Stimulated activated CD8-positive, alpha-beta memory T cell treated with anti-CD3 and anti-CD28 coated beads, Interleukin-4, amount 100 ng/mL, for 48 hours (primary cell): ENCODE results near the gene BACE2.

Experiments used
- DNase-seq: peaks from one replicate; pipeline ENCODE4 v3.0.0-alpha.2; 2020

BACE2 gene

DNA sequence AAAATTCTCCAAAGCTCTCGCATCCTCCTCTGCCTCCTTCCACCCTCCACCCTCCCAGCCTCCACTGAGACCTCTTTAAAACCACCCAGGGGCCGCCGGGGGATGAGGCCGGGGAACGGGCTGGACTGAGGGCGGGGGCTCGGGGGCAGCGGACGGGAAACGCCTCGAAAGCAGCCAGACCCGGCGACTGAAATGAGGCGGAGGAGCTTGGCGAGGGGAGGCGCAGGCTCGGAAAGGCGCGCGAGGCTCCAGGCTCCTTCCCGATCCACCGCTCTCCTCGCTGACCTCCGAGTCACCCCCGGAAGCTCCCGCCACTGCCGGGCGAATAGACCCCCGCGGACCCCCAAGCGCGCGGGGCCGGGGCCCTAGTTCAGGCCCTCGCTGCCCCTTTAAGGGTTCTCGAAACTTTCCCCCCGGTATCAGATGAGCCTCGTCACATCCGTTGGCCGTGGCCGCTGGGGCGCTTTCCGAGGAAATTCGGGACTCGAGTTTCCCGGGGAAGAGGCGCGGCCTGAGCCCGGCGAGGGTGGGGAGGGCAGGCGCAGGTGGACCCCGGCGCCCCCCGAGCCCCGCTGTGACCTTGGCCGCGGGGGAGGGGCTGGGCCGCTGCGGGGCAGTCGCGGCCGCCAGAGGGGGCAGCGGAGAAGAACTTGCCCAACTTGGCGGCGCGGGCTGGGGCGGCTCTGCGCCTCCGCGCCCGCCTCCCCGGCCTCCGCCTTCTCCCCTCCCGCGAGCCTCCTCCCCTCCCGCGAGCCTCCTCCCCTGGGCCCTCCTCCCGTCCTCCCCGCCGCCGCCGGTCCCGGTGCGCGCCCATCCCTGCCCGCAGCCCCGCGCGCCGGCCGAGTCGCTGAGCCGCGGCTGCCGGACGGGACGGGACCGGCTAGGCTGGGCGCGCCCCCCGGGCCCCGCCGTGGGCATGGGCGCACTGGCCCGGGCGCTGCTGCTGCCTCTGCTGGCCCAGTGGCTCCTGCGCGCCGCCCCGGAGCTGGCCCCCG lies at the start of gene BACE2:
BACE2 (plus strand) TSS at position 813 of the 995 bp plus-strand sequence; CDS start at position 917, 104 bp downstream.
- DNase-seq, result peak; percentile 66

DNA sequence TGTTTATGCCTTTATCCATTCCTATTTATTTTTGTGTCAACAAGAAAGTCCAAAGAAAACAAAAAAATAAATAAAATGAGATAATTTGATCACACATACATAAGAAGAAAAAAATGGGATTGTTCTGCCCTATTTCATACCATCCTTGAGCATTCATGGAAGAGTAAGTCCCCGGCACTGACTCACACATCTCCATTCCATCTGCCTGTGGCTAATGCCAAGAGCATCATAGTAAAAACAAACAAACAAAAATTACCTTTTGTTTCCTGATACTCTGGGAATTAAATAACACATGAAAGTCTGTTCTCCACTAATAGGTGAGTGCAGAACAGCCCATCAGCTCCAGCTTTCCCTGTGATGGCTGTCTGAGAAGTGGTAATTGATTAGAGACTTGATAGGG lies 48.1 kb upstream of the BACE2 start:
- no peak for DNase-seq

DNA sequence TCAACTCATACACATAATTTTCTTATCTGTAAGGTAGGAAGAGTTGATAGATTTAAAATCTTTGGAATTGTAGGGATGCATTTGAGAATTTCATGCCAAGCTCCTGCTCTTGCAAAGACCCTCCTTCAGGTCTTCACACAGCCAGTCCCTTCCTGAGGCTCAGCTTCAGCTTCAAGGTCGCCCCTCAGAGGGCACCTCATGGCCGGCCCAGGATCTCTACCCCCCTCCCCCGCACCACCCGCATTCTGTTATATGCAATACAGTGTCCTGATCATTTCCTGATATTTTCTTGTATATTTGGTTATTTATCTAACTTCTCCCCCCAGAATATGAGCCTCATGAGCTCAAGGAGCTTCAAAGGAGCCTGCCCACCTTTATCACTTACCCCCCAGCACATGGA lies 47.0 kb upstream of the BACE2 start:
- no peak for DNase-seq

DNA sequence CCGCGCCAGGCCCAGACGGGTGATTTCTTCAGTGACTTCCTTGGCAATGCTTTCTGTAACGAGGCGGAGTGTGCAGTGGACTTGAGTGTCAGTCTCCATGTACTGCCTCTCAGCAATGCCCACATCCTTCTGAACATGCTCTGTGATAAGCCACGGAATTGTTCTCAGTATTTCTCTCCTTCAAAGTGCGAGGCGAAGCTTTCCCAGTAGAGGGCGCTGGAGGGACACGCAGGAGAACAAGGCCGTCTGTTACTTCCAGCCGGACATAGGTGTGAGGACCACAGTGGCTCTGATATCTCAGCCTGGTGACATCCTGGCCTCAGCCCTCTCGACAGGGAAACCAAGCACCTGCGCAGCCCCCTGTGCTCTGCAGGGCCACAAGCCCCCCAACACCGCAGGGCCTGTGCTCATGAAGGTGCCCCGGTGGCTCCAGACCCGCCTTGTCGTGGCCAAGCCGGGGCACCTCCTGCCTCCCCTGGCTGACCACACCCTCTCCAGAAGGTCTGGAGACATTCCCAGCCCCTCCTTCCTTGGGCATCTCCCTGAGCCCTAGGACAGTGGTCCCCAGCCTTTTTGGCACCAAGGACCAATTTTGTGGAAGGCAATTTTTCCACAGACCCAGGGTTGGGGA lies 46.1 kb upstream of the BACE2 start:
- DNase-seq, result peak; percentile 88

DNA sequence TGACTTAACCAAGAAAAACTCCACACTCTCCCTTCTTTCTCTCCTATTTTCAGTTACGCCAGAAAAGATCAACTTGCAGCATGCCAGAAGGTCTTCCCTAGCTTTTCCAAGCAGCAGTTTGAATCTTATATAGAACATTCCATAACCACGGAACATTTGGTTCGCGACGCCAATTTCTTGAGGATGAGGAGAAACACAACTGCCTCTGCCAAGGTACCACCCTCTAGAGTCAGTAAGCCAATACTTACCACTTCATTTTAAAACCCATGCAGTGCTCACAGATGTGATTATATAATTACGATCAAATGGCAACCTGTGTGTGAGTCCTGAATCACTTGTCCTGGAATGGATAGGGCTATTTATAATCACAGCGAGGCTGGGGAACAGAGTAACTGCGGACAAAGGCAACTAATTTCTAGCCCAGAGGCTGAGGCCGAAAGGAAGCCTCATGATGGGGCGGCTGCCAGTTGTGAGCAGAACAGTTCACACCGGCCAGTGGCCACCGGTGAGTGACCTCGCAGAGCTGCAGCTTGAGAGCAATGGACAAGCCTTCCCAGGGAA lies 43.2 kb upstream of the BACE2 start:
- no peak for DNase-seq

DNA sequence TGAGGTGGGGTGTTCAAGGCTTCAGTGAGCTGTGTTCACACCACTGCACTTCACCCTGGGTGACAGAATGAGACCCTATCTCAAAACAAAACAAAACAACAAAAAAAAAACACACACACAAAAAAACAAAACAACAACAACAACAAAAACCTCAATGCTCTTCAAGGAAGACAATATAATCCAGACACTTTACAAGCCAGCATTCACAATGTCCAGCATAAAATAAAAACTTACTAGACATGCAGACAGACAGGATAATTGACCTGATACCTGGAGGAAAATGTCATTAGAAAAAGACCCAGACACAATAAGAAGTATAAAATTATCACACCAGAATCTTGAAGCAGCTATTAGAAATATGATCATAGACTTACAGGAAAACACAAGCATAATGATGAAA lies 39.0 kb upstream of the BACE2 start:
- DNase-seq, result no peak

DNA sequence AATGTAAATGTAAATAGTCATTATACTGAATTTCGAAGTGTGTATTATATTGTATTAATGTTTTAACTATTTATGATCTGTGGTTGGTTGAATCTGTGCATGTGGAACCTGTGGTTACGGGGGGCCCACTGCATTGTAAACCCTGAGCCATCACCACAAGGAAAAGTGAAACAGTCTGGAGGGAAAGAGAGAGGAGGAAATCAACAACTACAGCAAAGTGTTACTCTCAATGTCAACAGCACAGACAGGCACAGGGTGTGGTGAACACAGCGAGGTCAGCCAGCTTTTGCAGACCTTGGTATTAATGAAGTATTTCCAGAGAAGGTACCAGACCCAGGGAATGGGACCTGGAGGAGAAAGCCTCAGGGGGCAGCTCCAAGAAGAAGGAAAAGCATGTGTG lies 37.1 kb upstream of the BACE2 start:
- DNase-seq, result no peak

DNA sequence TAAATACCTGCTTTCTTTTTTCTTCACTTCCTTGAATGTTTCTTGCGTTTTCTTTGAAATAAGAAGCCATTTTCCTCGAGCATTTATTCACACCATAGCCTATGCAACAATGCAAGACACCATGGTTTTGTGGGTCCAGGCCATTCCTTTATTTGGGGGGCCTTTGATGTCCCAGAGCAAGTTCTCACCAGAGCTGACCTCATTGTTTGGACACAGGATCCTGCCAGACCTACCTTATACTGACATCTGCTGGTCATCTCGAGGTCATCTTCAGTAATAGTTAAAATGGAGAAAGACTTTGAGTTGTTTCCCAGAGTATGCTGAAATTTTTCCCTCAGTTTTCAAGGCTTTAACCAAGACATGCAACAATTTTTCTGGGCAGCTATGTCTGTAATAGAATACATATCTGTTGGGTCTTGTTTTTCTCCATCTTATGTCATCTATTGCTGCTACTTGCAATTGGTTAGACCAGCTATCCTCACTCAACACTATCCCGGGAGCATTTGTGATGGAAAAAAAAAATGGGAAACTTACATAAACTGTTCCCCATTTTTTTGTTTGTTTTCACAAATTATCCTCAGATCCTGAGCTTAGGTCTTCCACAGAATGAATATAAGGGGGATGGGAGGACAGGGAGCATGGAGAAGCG lies 34.0 kb upstream of the BACE2 start:
- DNase-seq, result no peak

DNA sequence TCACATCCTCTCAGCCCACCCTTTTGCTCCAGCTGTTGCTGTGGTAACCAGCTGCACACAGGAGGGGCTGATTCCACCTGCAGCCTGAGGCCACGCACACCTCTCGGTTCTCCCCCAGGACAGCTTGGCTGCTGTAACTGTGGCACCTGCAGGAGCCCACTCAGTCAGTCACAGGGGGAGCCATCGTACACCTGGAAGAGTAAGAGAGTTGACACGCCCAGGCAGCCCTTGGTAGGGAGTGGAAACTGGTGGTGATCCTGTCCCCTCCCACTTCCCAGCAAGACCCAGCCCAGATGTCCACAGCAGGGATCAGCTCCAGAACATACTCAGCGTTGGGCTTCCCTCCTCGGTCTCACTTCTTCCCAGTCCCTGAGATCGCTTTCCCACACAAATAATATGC lies 32.2 kb upstream of the BACE2 start:
- DNase-seq, result no peak

DNA sequence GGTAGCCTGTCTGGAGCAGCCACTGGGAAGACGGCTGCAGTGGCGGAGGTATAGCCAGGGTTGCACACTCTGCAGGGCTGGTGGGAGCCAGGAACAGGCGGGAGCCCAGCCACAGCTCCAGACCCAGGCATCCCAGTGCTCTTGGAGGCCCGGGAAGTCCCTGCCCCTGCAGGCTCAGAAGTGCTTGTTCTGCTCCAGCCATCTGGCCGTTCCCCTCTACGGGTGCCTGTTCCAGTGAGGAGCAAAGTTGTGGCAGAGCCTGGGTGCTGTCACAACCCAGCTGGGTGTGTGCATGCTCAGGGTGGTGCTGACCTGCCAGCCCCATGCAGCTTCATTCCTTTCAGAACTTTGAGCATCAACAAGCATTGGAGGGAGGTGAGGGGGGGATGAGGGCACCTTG lies 31.7 kb upstream of the BACE2 start:
- DNase-seq, result no peak

DNA sequence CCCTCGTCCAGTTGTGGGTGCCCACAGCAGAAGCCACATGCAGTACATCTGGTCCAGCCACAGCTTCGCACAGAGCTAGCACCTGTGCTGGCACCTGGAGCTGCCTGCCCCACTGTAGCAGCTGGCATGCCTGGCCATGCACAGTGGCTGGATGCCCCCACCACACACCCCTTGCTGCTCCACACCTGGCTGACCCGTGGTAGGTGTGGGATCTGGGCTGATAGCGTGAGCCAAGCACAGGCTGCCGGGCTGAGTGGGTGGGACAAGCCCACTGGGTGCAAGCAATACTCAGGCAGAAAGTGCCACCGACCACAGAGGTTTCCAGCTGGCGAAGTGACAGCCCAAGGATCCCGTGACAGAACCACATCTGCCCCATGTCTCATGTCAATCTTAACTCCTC lies 30.6 kb upstream of the BACE2 start:
- no peak for DNase-seq

DNA sequence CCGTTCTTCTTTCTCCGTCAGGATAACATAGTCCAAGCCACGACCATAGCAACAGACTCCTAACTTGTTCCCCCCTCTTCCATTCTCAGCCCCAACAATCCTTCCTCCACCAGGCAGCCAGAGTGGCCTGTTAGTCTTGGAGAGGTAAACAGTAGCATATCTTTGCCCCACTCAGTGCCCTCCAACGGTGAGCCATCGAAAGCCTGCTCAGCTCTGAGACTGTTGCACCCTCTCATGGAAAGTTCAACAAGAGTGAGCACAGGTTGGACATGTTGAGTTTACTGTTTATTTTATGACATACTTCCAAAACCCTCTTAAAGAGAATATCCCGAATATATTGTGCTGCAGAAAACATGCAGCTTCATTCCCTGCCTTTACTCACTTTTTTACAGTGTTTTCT lies 30.1 kb upstream of the BACE2 start:
- DNase-seq, result no peak

DNA sequence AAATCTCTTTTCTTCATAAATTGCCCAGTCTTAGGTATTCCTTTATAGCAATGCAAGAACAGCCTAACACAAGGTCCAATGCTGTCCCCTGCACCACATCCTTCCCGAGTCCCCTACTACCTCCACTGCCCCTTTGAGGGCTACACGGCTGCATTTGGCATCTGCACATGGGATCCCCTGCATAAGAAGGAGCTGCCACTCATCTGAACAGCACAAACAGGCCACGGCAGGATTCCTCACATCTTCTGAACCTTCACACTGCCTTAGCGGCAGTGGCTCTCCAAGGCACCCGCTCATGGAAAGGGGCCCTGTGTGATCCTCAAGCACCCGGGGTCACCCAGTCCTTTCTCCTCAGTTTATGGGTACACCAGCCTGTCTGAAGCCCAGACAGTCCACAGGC lies 29.2 kb upstream of the BACE2 start:
- no peak for DNase-seq

DNA sequence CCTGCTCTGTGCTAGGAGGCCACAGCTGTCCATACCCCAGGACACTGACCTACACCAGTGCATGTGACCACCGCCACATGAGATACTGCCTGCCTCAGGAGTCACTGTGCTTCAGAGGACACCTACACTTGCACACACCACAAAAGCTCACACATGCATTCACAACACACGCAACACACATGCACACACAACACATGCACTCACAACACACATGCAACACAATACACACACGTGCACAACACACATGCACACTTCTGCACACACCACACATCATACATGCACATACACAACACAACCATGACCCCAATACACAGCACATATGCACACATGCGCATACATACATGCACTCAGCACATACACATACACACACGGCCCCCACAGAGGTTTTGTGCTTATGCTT lies 28.7 kb upstream of the BACE2 start:
- DNase-seq, result no peak

DNA sequence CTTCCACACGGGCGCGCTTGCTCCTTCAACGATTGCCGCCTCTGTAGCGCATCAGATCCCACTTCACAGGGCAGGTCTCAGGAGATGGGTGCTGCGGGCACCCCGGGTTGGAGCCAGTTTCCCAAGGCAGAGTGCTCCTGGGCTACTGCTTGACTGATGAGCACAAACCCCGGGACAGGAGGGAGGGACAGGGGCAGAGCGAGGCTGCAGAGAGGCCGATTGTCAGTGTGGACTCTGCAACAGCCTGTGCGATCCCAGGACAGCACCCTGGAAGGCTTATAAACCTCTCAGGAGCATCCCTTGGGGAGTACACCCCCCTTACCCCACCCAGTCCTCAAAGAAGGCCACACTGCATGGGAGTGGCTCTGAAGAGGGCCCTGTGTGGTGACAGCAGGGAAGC lies 28.0 kb upstream of the BACE2 start:
- DNase-seq, result no peak

DNA sequence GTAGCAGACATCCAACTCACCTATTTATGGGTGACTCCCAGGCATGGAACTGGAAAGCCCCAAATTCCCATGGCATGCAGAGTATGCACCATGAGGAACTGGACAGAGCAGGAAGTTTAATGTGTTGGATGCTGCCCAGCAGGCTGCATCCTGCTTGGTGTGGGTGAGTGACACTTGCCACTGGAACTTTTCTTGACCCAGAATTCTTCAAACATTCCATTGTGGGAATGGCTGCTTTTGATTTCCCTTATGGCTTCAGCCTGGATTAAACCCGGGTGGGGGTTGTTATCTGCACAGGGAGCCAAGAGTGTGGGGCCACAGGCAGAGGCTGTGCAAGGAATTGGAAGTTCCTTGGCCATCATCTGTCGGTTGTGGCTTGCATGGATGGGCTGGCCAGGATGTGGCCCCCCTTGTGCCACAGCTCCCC lies 26.9 kb upstream of the BACE2 start:
- no peak for DNase-seq

DNA sequence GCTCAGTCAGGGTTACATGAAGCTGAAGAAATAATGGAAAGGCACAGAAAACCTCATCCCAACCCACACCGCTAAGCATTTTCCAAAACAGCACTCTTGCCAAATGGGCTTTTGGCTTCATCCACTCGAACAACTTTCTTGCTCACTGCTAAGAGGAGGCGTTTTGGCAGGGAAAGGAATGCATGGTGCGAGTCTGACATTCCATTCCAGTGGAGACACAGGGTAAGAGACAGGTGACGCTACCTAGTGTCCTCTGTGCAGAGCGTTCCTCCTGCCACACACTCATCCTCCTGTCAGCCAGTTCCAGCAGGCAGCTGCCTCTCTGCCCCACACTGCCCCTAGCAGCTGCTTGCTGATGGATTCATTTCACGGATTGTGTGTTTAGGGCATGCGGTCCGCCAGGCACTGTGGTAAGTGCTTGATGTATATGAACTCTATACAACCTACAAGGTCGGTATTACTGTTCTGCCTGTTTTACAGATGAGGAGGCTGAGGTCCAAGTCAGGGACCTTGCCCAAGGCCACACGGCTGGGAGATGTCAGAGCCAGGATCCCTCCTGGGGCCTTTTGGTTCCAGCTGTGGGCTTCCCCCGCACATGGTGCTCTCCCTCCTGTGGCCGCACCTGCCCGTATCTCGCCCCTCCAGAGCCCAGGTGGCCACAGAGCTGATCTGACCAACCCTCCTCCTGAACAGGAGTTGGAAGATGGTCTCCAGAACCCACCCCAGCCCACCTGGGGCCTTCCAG lies 25.7 kb upstream of the BACE2 start:
- no peak for DNase-seq

DNA sequence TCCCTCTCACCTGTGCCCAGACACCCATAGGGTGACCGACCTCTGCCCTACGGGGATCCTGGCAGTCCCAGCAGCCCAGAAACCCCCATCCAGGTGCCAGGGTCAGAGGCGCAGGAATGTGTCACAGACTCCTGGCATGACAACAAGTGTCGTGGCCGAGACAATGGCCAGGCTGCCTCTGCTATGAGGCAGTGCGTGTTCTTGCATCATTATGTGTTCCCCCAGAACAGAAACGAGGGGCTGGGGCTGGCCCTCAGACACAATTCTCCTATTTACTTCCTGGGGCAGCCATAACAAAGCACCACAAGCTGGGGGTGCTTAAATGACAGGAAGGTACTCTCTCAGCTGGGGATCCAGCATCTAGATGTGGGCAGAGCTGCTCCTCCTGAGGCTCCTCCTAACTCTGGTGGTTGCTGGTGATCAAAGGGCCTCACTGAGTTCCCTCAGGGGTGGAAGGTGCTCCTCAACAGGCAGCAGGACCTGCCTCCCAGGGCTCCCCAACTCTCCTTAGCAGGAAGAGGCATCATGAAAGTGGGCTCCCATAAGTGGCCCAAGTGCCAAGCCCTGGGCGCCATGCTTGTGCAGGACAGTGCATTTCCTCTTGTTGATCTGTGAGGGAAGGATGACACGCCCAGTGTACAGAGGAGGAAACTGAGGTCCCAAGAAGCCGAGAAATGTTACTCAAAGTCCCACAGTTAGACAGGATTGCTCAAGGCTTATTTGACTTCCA lies 24.2 kb upstream of the BACE2 start:
- DNase-seq, result no peak

DNA sequence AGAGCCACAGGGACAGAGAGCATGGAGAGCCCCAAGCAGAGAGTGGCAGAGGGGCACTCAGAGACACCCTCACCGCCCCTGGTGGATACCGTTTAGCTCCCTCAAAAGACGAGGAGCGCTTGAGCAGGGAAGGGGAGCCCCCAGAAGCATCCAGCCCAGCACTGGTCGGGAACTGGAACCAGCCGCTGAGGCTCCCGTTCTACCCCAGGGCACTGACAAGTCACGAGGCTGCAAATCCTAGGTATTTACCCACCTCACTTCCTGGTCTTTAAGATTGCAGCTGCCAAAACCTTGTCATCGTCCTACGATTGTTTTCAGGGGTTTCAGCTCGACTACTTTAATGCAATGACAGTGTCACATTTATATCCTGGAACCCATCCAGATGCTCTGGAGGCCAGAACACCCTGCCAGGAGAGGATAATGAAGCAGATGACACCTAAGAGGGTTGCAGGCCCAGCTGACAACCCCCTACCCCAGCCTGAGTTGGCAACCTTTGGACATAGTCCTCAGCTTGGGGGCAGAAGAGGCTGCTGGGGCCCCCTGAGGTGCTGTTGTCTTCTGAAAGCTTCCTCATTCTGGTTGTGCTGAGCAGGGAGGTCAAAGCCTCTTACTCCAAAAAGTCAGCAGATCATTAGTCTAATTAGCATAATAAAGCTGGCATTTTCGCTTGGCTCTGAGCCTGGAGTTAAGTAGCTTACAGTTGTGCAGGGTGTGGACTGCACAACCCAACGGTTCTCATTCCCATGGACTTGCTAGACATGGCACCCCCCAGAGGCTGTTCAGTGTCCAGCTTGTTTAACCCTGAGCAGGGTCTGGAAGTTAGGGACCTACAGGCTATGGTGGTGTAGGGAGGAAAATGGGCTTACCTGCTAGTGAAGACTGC lies 20.6 kb upstream of the BACE2 start:
- DNase-seq, result no peak

DNA sequence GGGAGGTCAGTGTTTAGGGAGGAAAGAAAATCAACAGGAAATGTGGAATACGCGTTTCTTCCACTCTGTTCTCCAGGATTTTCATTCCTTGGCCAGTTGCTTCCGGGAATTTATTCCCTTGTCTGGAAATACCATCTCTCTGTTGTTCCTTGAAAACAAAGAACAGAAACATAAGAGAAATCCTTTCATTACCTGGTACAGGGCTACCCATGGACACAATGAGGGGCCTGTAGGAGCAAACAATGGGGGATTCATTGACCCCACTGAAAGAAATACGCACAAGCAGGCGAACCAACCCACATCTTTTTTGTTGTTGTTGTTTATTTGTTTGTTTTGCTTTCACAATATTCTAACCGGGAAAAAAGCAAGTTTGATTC lies 20.0 kb upstream of the BACE2 start:
- DNase-seq, result no peak

DNA sequence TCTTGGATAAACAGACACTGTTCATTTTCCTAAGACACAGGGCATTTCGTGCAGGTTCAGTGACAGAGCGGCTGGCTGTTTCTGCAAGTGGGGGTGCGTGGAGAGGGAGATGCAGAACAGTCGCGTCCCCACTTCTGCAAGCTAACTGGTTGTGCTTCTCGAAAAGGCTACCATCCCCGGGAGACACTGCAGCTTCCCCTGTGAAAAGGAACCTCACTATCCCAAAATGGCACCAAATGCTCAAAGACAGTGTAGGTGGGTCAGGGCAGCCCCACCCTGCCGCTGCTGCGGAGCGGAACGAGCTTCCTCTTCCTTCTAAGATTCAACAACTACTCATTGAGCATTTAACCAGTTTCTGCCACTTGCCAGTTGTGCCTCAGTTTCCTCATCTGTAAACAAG lies 19.2 kb upstream of the BACE2 start:
- DNase-seq, result no peak
